GM18507 (cell line): ENCODE results near the gene ODF2L.

ENCODE experiments used
- DNase-seq: peaks from one replicate; pipeline ENCODE4 v3.0.0; 2011; ENCODE audit warnings: low read depth; ENCODE audit not compliant: insufficient read length; ENCODE audit errors: extremely low spot score
- FAIRE-seq: peaks from 2 replicates; lab custom pipeline; 2011; peaks lifted over from hg19 to GRCh38; lab: Jason Lieb, UNC

ODF2L gene

GRCh38 chr1:86324130-86324822 is 71.8 kb downstream of the ODF2L start:
- FAIRE-seq (no peak), DNase-seq (no peak)

GRCh38 chr1:86322241-86322640 is 73.9 kb downstream of the ODF2L start:
- no peak for FAIRE-seq
- no peak for DNase-seq

- no peak for FAIRE-seq
- DNase-seq = no peak
Observed at GRCh38 chr1:86318436-86318835, 77.7 kb downstream of the ODF2L start.

- no peak for FAIRE-seq
- no peak for DNase-seq
Observed at GRCh38 chr1:86317926-86318325, 78.2 kb downstream of the ODF2L start.

GRCh38 chr1:86305731-86306130 is 90.4 kb downstream of the ODF2L start:
- FAIRE-seq (no peak), DNase-seq (no peak)

GRCh38 chr1:86303041-86303690 is 93.0 kb downstream of the ODF2L start:
- FAIRE-seq (no peak), DNase-seq (no peak)
